Loucy (cell line): ENCODE results near the gene CNP.

Experiments used
- H2AFZ ChIP-seq: fragments of 200-600 bp; sonication (generic); 2 replicates; pipeline ENCODE4 v1.6.0; 2016; ENCODE audit warnings: antibody characterized with exemption, mild to moderate bottlenecking, low read length, moderate library complexity
- H3F3A ChIP-seq: fragments of 200-600 bp; 2 replicates; pipeline ENCODE4 v1.6.0; 2016; ENCODE audit warnings: antibody characterized with exemption, low read depth, mild to moderate bottlenecking
- H3K27me3 ChIP-seq: fragments of 200-600 bp; sonication (generic); 2 replicates; pipeline ENCODE4 v1.6.1; 2014; ENCODE audit warnings: low read length, mild to moderate bottlenecking; ENCODE audit not compliant: insufficient read depth, poor library complexity, severe bottlenecking
- H3K36me3 ChIP-seq: fragments of 200-600 bp; sonication (generic); 2 replicates; pipeline ENCODE4 v1.6.1; 2016; ENCODE audit warnings: low read length; ENCODE audit not compliant: insufficient read depth
- H3K4me1 ChIP-seq: fragments of 200-600 bp; sonication (generic); 2 replicates; pipeline ENCODE4 v1.5.1; 2014; ENCODE audit warnings: low read length, mild to moderate bottlenecking; ENCODE audit not compliant: insufficient read depth, poor library complexity, severe bottlenecking
- H3K4me2 ChIP-seq: fragments of 200-600 bp; sonication (generic); 2 replicates; pipeline ENCODE4 v1.6.0; 2014; ENCODE audit warnings: antibody characterized with exemption, low read length, low read depth, mild to moderate bottlenecking; ENCODE audit not compliant: poor library complexity, severe bottlenecking
- H3K4me3 ChIP-seq: fragments of 200-600 bp; sonication (generic); 2 replicates; pipeline ENCODE4 v1.5.1; 2014; ENCODE audit warnings: low read length, mild to moderate bottlenecking, mixed read lengths; ENCODE audit not compliant: poor library complexity, severe bottlenecking
- H3K79me2 ChIP-seq: fragments of 200-600 bp; sonication (generic); 2 replicates; pipeline ENCODE4 v1.6.1; 2014; ENCODE audit warnings: low read length; ENCODE audit not compliant: insufficient read depth
- H3K9ac ChIP-seq: fragments of 200-600 bp; sonication (generic); 2 replicates; pipeline ENCODE4 v1.6.0; 2014; ENCODE audit warnings: mild to moderate bottlenecking, low read depth, low read length, moderate library complexity; ENCODE audit not compliant: poor library complexity, severe bottlenecking
- H3K9me2 ChIP-seq: fragments of 200-600 bp; sonication (generic); replicated peaks from 2 replicates; pipeline ENCODE4 v1.6.1; 2016; ENCODE audit warnings: low read depth, low read length, mixed read lengths
- H3K9me3 ChIP-seq: fragments of 200-600 bp; sonication (generic); 2 replicates; pipeline ENCODE4 v1.6.1; 2014; ENCODE audit warnings: mild to moderate bottlenecking, antibody characterized with exemption, low read length, low read depth; ENCODE audit not compliant: insufficient read depth
- H4K20me1 ChIP-seq: fragments of 200-600 bp; sonication (generic); 2 replicates; pipeline ENCODE4 v1.6.0; 2014; ENCODE audit warnings: antibody characterized with exemption, low read length, mild to moderate bottlenecking; ENCODE audit not compliant: insufficient read depth, poor library complexity, severe bottlenecking
- EZH2phosphoT487 ChIP-seq: fragments of 200-600 bp; IDR thresholded peaks from 2 replicates; pipeline ENCODE4 v1.6.1; 2018; ENCODE audit warnings: antibody characterized with exemption, mild to moderate bottlenecking, moderate library complexity, borderline replicate concordance
- TF ChIP-seq, protein P1 (sequence below): fragments of 200-600 bp; sonication (generic); conservative IDR thresholded peaks from 2 replicates; pipeline ENCODE4 v1.5.1; 2014; ENCODE audit warnings: mild to moderate bottlenecking, antibody characterized with exemption, low read length

Gene CNP

DNA sequence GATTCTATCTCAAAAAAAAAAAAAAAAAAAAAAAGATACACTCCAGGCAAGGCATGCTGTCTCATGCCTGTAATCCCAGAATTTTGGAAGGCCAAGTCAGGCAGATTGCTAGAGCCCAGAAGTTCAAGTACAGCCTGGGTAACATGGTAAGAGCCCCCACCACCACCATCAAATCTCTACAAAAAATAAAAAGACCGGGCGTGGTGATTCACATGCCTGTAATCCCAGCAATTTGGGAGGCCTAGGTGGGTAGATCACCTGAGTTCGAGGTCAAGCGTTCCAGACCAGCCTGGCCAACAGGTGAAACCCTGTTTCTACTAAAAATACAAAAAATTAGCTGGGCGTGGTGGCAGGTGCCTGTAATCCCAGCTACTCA, 46.0 kb upstream of the CNP start:
- TF ChIP-seq, protein P1, sequence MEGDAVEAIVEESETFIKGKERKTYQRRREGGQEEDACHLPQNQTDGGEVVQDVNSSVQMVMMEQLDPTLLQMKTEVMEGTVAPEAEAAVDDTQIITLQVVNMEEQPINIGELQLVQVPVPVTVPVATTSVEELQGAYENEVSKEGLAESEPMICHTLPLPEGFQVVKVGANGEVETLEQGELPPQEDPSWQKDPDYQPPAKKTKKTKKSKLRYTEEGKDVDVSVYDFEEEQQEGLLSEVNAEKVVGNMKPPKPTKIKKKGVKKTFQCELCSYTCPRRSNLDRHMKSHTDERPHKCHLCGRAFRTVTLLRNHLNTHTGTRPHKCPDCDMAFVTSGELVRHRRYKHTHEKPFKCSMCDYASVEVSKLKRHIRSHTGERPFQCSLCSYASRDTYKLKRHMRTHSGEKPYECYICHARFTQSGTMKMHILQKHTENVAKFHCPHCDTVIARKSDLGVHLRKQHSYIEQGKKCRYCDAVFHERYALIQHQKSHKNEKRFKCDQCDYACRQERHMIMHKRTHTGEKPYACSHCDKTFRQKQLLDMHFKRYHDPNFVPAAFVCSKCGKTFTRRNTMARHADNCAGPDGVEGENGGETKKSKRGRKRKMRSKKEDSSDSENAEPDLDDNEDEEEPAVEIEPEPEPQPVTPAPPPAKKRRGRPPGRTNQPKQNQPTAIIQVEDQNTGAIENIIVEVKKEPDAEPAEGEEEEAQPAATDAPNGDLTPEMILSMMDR = no peak
- TF ChIP-seq EZH2phosphoT487 = no peak
- no peaks in the 10 kb centered on the region for H3F3A ChIP-seq
- no peaks in the 10 kb centered on the region for H3K9me2 ChIP-seq
- no peak overlapping the region for H2AFZ ChIP-seq
- no peak overlapping the region for H3K9ac ChIP-seq
- peaks cover 30% of the 10 kb centered on the region for H4K20me1 ChIP-seq
- H3K36me3 ChIP-seq = no peaks in the 10 kb centered on the region
- H3K4me1 ChIP-seq = peaks cover 22% of the 10 kb centered on the region
- H3K4me2 ChIP-seq = no peak overlapping the region
- H3K27me3 ChIP-seq = peaks cover 6% of the 10 kb centered on the region
- peaks cover 33% of the 10 kb centered on the region for H3K79me2 ChIP-seq
- no peaks in the 10 kb centered on the region for H3K9me3 ChIP-seq
- no peak overlapping the region for H3K4me3 ChIP-seq

- Histone ChIP-seq H3K9me3 (no peaks in the 10 kb centered on the region), H3K79me2 (peaks cover 13% of the 10 kb centered on the region; the same call in 1 of the 2 replicates), H3F3A (no peaks in the 10 kb centered on the region), H4K20me1 (no peaks in the 10 kb centered on the region), H3K4me1 (peaks cover 13% of the 10 kb centered on the region), H3K9me2 (no peaks in the 10 kb centered on the region), H2AFZ (no peak overlapping the region), H3K27me3 (no peaks in the 10 kb centered on the region), H3K4me2 (no peak overlapping the region), H3K4me3 (no peak overlapping the region), H3K36me3 (no peaks in the 10 kb centered on the region), H3K9ac (no peak overlapping the region)
- TF ChIP-seq EZH2phosphoT487 = no peak
- TF ChIP-seq, protein P1 = no peak
These were observed 40.5 kb upstream of the CNP start for GRCh38 chr17:41925991-41926590.

- peak overlapping the region; percentile 90 for H3K4me2 ChIP-seq
- no peaks in the 10 kb centered on the region for H3K9me3 ChIP-seq
- no peaks in the 10 kb centered on the region for H4K20me1 ChIP-seq
- H3K4me1 ChIP-seq = peaks cover 26% of the 10 kb centered on the region
- H3K4me3 ChIP-seq = peak overlapping the region; percentile 79
- TF ChIP-seq EZH2phosphoT487 = no peak
- TF ChIP-seq, protein P1 = no peak
- H3K79me2 ChIP-seq = peaks cover 13% of the 10 kb centered on the region; the same call in 1 of the 2 replicates
- peak overlapping the region; percentile 85 for H3K9ac ChIP-seq
- H3K27me3 ChIP-seq = no peaks in the 10 kb centered on the region
- H3K36me3 ChIP-seq = no peaks in the 10 kb centered on the region
- H3F3A ChIP-seq = no peaks in the 10 kb centered on the region
- no peaks in the 10 kb centered on the region for H3K9me2 ChIP-seq
- no peak overlapping the region for H2AFZ ChIP-seq
These were observed 37.8 kb upstream of the CNP start for GRCh38 chr17:41928693-41929251.
